HG03039 (cell line): ENCODE results near the gene CCDC85C.

ENCODE experiments used
- ATAC-seq: cut with Tn5 transposase; IDR thresholded peaks from one replicate; pipeline ENCODE4 v1.9.1; 2021; ENCODE audit warnings: mild to moderate bottlenecking, moderate library complexity; ENCODE audit not compliant: unreplicated experiment

Gene CCDC85C

GRCh38 chr14:99480917-99481744, 122.9 kb downstream of the CCDC85C start, which contains the start of gene CCNK:
TSS of gene CCNK (plus strand) at chr14:99481409. CDS start at chr14:99492678, 11,269 bp downstream.
- peak; percentile 84 for ATAC-seq

- ATAC-seq = peak; percentile 2
Measured at GRCh38 chr14:99479906-99480869, 123.8 kb downstream of the CCDC85C start, which contains the start of gene SETD3. TSS of gene SETD3 (minus strand) at chr14:99480859. CDS start at chr14:99465805, 15,054 bp downstream.

DNA sequence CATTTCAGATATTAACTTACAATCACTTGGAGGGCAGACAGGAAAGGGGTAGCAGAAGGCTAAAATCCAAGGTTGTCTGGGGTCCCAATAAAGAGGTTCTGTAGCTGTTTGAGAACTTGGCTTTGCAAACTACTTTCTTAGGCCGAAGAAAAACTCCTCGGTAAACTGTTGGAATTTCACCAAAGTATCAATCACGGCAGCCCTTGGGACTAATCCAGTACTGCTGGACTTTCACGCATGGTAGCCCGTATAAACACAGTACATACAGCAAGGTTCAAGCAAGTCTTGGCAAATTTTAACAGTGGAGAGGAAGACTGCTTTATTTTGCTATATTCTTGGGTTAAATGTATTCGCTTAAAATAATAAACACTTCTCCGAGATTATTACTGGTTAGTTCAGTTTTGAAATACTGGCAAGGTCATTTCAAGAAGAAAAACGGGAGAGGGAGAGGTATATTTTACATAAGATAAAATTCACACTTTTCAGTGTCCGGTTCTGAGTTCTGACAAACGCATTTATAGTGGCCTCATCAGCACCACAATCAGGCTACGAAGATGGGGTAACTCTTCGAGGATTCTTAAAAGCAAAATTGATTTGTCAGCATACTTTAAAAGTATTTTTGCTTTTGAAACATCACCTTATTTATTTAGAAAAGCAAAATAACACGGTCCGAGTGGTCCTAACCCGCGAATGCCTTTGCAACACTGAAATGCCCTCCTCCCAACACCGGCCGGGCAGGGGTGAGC, 124.7 kb downstream of the CCDC85C start:
- ATAC-seq = no peak

DNA sequence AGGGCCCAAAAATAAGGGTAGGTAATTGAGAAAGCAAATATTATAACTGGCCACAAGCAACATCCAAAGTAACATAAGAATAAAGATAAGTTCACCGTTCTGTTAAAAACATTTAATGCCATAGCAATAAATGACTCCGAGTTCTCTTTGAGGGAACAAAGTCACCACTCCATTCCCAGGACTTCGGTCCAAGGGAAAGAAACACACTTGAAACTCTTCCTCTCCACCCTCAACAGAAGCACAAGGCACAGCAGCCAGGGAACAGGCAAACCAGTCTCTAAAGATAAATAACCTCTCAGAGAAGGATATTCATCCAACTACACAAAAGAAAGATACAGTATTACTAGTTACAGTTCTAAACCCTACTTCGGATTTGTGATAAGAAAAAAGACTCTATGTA, 125.9 kb downstream of the CCDC85C start:
- no peak for ATAC-seq

- no peak for ATAC-seq
Measured at GRCh38 chr14:99476864-99477263, 127.1 kb downstream of the CCDC85C start.

- ATAC-seq = no peak
Measured at GRCh38 chr14:99475660-99476059, 128.3 kb downstream of the CCDC85C start.

- ATAC-seq = no peak
Measured at GRCh38 chr14:99475179-99475578, 128.8 kb downstream of the CCDC85C start.

- ATAC-seq = no peak
Measured at GRCh38 chr14:99473458-99473857, 130.5 kb downstream of the CCDC85C start.

DNA sequence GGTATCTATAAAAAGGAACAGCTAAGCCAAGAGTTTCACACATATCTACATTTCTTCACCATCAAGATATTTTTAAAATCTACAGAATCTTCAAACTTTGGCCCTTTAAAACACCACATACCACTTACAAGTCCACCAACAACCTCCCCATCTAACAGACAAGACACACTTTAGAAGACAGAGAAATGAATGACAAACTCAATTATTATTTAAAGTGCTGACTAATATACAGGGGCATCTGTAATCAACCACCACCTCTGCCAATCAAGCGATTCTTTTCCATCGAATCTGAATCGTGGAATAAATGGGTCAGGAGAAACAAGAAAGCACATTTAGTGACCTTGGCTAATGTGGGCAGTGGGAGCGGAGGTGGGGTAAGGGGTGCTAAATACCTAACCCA, 131.1 kb downstream of the CCDC85C start:
- ATAC-seq = no peak

GRCh38 chr14:99471731-99472130, 132.3 kb downstream of the CCDC85C start:
- ATAC-seq = no peak

DNA sequence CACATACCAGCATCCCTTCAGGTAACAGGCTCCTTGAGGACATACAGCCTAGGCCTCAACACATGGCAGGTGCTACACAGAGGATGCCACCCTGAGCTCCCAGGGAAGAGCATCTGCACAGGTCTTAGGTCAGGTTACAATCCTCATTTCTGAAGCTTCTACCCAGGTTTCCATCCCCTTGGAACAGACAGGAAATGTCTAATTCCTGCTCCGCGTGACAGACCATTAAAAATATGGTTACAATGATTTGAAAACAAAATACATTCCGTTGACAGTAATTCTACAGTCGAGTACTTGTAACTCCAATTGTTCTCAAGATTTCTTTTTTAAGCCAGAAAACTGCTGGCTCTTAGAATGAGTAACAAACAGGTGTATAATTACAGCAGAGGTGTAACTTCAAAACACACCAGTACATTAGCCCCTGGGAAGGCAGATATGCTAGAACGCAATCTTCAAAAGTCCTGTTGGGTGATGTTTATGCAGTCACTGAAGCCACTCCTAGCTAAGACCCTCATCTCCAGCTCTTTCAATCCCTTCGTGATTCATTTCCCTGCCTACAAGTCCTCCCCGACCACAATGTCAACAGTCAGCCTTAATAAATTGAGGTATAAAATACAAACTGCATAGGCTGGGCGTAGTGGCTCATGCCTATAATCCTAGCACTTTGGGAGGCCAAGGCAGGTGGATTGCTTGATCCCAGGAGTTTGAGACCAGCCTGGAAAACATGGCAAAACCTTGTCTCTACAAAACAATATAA, 135.0 kb downstream of the CCDC85C start:
- ATAC-seq = no peak

DNA sequence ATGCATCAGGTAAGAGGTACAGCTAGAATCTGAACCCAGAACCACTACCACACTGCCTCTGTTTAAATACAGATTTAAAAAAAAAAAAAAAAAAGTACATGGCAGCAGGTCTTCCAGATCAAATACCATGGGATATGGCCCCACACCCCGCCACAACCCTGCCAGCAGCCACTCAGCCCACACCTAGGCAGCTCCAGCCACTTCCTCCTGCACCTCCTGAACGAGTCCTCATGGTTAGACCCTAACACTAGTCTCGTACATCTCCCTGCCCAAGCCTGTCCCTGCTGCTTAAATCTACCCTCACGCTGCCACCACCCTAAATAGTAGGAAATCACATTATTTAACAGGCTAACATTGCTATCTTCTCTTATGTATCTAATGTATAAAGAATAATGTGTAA, 135.9 kb downstream of the CCDC85C start:
- ATAC-seq = no peak

- no peak for ATAC-seq
Measured at GRCh38 chr14:99467336-99468078, 136.5 kb downstream of the CCDC85C start.

GRCh38 chr14:99466758-99467157, 137.2 kb downstream of the CCDC85C start:
- no peak for ATAC-seq

- ATAC-seq = no peak
Measured at GRCh38 chr14:99465288-99465687, 138.7 kb downstream of the CCDC85C start.

DNA sequence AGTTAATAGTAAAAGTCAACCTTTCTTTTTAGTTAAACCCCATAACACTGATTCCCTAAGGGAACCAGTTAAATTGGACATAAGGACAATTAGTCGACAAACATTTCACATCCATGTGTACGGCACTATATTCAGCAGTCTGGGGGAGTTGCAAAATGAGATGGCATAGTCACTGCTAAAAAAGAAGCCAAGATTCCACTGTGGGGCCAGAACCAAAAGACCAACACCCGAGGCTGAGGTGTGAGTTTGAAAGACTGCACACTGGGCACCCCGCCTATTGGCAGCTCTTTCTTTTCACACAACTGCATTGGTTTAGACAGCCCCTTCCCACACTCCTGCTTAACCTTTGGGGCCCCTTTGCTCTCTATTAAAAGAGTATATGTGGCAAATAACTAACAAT, 140.0 kb downstream of the CCDC85C start:
- no peak for ATAC-seq

DNA sequence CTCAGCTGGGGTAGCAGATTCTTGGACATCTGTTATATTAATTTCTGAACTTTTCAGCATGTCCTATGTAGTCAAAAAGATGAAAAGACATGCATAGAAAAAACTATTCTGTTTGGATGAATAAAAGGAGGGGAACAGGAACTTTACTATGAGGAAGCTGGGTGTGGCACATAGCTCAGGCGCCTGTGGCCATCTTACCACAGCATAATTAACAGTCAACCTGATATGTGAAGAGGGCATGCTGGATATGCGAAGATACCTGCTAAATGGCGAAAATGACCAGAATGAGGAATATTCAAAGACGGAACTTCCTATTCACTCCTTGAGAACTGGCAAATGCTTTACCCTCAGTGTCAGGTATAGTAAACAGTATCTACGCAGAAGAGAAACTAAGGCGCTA, 141.8 kb downstream of the CCDC85C start:
- no peak for ATAC-seq

DNA sequence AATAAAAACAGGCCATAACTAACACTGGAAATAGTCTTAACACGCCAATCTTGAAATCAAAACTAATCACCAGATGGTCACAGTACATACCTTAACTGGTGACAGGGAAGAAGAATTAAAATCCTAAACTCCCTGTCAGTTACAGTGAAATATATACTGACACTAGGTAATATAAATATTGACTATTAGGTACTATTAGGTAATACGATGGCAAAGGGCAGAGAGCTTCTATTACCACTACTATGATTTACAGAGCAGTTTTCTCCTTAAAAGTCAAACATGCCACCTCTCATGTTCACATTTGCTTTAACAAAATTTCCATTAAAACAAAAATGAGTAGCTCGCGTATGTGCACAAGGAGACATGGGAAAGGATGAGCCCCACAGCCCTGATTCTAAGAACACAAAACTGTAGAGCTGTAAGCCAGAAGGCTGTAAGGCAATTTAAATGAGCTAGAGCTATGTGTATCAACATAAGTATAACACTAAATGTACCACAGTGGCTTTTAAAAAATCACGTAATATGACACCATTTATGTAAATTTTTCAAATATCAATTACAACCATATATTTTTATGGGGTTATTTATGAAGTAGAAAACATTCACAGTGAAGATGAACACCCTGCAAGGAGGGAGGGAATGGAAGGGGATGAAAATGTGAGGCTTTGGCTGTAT, 142.5 kb downstream of the CCDC85C start:
- no peak for ATAC-seq

DNA sequence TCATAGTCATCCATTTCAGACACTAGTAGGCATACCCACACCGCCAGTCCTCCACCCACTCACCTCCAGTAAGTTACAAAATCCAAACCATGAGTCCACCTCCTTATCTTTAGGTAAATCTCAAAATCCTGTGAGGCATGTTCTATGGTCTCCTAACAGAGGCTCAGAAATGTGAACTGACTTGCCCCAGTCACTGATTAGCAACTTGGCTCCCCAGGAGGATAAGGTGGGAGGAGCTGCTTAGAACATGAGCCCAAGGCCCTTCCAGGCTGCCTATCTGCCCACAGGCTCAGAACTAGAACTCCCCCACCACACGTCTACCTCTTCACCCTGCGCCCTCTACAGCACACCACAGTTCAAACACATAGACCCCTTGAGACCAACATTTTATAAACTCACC, 143.2 kb downstream of the CCDC85C start:
- ATAC-seq = no peak
